HEK293T (cell line): ENCODE data around the gene GABBR2.

ENCODE experiments used
- BHLHE40 ChIP-seq: fragments of 450-650 bp; IDR thresholded peaks from 2 replicates; pipeline ENCODE4 v1.6.1; 2016; ENCODE audit warnings: mild to moderate bottlenecking, moderate library complexity, borderline replicate concordance
- ELF4 ChIP-seq: fragments of 450-650 bp; IDR thresholded peaks from 2 replicates; pipeline ENCODE4 v1.6.1; 2017; ENCODE audit warnings: antibody characterized with exemption
- FOXK2 ChIP-seq: fragments of 450-650 bp; IDR thresholded peaks from 2 replicates; pipeline ENCODE4 v1.6.1; 2016; ENCODE audit warnings: mild to moderate bottlenecking
- HDGF ChIP-seq: fragments of 450-650 bp; IDR thresholded peaks from 2 replicates; pipeline ENCODE4 v1.6.1; 2017; ENCODE audit warnings: antibody characterized with exemption, borderline replicate concordance
- L3MBTL2 ChIP-seq: fragments of 450-650 bp; conservative IDR thresholded peaks from 2 replicates; pipeline ENCODE4 v1.6.1; 2016; ENCODE audit warnings: mild to moderate bottlenecking

GRCh38 chr9:98568234-98568908 lies 140.4 kb downstream of the GABBR2 start:
- TF ChIP-seq HDGF (no peak), ELF4 (no peak), FOXK2 (no peak), BHLHE40 (no peak), L3MBTL2 (no peak)
